ENCODE measurements around the gene ADGRG7. TPM values are rescaled to one million over a fixed set of nuclear protein-coding genes. Genes with fewer than 3 reads are reported as not detected.
"Not testable (repeated sequence)": the region's sequence is repeated elsewhere in the genome, so short reads cannot be mapped to it uniquely, and the experiment has no call there.

Gene ADGRG7
- not detected in 2 replicates for total RNA-seq (2014; rRNA removed; shearing (Covaris generic))

GRCh38 chr3:100609305-100609704, at the start of gene ADGRG7:
TSS of gene ADGRG7 (plus strand) at chr3:100609601. CDS start at chr3:100609857, 256 bp downstream.
- no peak for DNase-seq (ENCODE audit: low read depth)

GRCh38 chr3:100560426-100560825, 49.0 kb upstream of the ADGRG7 start:
- DNase-seq (ENCODE audit: low read depth): no peak

- peak; percentile 62 for DNase-seq (ENCODE audit: low read depth)
These were observed 47.8 kb upstream of the ADGRG7 start for GRCh38 chr3:100561459-100562158.

GRCh38 chr3:100562224-100562857, 47.1 kb upstream of the ADGRG7 start:
- no peak for DNase-seq (ENCODE audit: low read depth)

GRCh38 chr3:100563228-100563627, 46.2 kb upstream of the ADGRG7 start:
- no peak for DNase-seq (ENCODE audit: low read depth)

GRCh38 chr3:100563652-100564211, 45.7 kb upstream of the ADGRG7 start:
- no peak for DNase-seq (ENCODE audit: low read depth)

- no peak for DNase-seq (ENCODE audit: low read depth)
These were observed 38.6 kb upstream of the ADGRG7 start for GRCh38 chr3:100570811-100571210.

- no peak for DNase-seq (ENCODE audit: low read depth)
These were observed 34.9 kb upstream of the ADGRG7 start for GRCh38 chr3:100574536-100574935.

- no peak for DNase-seq (ENCODE audit: low read depth)
These were observed 33.7 kb upstream of the ADGRG7 start for GRCh38 chr3:100575704-100576103.

GRCh38 chr3:100577382-100578008, 31.9 kb upstream of the ADGRG7 start:
- no peak for DNase-seq (ENCODE audit: low read depth)

GRCh38 chr3:100578646-100579045, 30.8 kb upstream of the ADGRG7 start:
- DNase-seq (ENCODE audit: low read depth): no peak

- DNase-seq (ENCODE audit: low read depth): no peak
These were observed 29.3 kb upstream of the ADGRG7 start for GRCh38 chr3:100580147-100580546.

GRCh38 chr3:100581650-100582049, 27.8 kb upstream of the ADGRG7 start:
- no peak for DNase-seq (ENCODE audit: low read depth)

- not testable (repeated sequence) for DNase-seq (ENCODE audit: low read depth)
These were observed 27.2 kb upstream of the ADGRG7 start for GRCh38 chr3:100582157-100582556.

- DNase-seq (ENCODE audit: low read depth): no peak
These were observed 25.2 kb upstream of the ADGRG7 start for GRCh38 chr3:100584101-100584660.

GRCh38 chr3:100586832-100587231, 22.6 kb upstream of the ADGRG7 start:
- DNase-seq (ENCODE audit: low read depth): no peak

GRCh38 chr3:100588251-100588650, 21.1 kb upstream of the ADGRG7 start:
- DNase-seq (ENCODE audit: low read depth): no peak

GRCh38 chr3:100590114-100590839, 19.1 kb upstream of the ADGRG7 start:
- DNase-seq (ENCODE audit: low read depth): peak; percentile 67

GRCh38 chr3:100590840-100591147, 18.6 kb upstream of the ADGRG7 start:
- no peak for DNase-seq (ENCODE audit: low read depth)

- no peak for DNase-seq (ENCODE audit: low read depth)
These were observed 18.0 kb upstream of the ADGRG7 start for GRCh38 chr3:100591411-100591810.

GRCh38 chr3:100600181-100601042, 9.0 kb upstream of the ADGRG7 start:
- peak; percentile 52 for DNase-seq (ENCODE audit: low read depth)
